ENCODE data around the gene TTLL9.
"Not testable (repeated sequence)": the region's sequence is repeated elsewhere in the genome, so short reads cannot be mapped to it uniquely, and the experiment has no call there.

The TTLL9 gene, protein sequence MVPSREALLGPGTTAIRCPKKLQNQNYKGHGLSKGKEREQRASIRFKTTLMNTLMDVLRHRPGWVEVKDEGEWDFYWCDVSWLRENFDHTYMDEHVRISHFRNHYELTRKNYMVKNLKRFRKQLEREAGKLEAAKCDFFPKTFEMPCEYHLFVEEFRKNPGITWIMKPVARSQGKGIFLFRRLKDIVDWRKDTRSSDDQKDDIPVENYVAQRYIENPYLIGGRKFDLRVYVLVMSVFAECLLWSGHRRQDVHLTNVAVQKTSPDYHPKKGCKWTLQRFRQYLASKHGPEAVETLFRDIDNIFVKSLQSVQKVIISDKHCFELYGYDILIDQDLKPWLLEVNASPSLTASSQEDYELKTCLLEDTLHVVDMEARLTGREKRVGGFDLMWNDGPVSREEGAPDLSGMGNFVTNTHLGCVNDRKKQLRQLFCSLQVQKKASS

DNA sequence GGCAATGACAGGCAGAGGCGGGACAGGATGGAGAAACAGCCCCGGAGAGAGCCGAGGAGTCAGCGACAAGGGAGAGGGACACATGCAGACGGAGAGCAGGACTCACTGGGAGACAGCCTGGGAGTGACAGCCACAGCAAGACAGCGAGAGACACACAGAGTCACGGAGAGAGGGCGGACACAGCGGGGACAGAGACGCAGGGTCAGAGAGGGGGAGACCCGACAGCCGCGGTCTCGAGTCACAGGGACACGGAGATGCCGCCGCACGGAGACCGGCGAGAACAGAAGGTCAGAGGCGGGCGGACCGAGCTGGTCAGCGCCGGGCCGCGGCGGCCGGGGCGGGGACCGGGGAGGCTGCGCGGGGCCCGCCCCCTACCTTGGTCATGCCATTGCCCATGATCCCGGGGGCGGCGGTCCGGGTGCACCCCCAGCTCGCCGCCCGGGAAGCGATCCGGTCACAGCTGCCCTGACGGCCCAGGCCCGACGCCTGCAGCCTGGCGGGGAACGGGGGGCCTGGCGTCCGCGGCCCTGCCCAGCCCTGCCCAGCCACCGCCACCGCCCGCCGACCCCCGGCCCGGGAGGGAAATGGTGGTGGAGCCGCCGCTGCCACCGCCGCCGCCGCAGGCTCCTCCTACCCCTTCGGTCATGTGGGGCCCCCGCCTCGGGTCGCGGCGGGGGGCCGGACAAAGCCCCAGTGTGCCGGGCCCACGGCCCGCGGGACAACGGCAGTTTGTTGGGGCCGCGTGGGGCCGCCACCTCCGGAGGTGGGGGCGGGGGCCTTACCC is at the start of gene TTLL9, which contains the start of gene DUSP15:
Gene TTLL9 (plus strand): TSS at position 693 of the 784 bp plus-strand sequence. CDS start 493 bp downstream, outside the sequence.
Gene DUSP15 (minus strand): TSS at position 586 of the 784 bp plus-strand sequence. CDS start 190 bp downstream, at position 396.
- DNase-seq, result peak; percentile 16

DNA sequence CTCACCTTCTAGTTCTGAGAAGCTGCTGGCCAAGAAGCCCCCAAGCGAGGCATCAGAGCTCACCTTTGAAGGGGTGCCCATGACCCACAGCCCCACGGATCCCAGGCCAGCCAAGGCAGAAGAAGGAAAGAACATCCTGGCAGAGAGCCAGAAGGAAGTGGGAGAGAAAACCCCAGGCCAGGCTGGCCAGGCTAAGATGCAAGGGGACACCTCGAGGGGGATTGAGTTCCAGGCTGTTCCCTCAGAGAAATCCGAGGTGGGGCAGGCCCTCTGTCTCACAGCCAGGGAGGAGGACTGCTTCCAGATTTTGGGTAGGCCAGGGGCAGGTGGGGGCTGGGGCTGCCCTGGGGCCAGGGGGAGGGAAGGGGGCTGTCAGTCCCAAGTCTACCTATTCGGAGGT is 49.0 kb upstream of the TTLL9 start:
- DNase-seq, result no peak

DNA sequence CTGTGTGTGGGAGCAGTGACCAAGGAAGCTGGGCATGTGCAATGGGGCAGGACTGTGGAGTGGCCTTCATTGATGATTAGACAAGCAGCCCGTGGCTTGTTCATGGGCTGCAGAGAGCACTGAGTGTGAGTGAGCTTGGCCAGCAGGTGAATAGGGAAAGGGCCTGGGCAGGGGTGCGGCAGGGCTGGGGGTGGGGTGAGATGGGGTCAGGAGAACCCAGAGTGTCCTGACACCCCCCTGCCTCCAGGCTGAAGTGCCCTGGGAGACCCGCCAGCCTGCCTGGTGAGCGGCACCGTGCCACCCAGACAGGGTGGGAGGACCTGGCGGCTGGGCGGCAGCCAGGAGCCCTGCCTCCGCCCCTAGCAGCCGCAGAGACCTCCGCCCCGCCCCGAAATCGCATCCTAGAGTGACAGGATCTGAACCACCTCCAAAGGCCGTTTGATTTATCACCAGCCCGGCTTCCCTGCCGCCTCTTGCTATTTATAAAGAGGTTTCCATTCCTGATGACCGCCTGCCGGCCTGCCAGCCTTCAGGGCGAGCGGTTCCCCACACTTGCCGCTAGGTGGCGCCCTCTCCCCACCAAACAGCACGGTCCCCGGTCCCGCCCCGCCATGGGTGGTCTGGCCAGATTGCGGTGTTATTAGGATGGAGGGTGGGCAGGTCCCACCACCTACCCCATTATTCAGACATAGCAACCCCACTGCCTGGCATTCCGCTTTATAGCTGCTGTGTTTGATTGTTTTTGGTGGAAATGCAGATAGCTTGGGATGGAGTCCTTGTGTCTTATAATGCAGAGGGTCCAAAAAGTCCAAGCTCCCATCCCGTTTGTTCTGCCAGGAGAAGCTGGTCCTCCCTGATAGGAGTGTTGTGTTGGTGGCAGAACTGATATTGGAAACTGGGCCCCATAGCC is 47.8 kb upstream of the TTLL9 start:
- peak; percentile 82 for DNase-seq

DNA sequence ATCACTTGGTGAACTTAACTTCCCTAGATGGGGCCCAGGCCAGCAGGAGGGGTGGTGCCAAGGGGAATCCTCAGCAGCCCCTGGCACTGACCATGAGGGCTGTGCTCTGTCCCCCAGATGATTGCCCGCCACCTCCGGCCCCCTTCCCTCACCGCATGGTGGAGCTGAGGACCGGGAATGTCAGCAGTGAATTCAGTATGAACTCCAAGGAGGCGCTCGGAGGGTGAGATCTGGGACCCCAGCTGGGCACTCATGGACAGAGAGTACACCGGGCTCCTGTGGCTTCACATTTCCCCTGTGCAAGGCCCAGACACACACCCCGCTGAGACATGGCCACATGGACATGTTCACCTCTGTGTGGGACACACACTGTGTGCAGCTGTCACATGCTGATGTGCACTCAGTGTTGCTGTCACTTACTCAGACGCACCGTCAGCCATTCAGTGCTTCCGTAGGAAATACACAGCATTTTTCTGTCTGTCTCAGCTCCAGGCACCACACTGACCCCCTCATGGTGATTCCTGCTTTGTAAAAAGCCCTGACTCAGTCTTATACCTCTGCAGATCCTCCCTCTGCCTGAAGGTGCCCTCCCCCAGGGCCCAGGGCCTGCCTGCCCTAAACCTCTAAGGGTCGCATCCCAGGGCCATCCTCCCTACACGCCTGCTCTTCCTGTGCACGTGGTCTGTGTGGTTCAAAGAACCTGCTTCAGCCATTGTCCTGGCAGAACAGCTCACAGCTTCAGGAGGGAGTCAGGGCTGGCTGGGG is 46.9 kb upstream of the TTLL9 start:
- no peak for DNase-seq

DNA sequence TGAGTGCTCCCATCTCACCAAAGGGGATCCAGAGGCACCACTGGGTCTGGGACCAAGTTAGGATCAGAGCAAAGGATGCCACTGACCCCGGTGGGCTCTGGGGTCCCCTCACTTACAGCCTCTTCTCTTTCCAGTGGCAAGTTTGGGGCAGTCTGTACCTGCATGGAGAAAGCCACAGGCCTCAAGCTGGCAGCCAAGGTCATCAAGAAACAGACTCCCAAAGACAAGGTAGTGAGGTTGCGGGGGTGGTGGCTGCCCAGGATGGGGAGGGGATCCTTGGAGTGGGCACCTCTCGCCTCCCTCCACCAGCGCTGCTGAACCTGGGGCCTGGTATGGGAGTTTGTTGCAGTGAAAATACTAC is 46.3 kb upstream of the TTLL9 start:
- DNase-seq, result no peak

DNA sequence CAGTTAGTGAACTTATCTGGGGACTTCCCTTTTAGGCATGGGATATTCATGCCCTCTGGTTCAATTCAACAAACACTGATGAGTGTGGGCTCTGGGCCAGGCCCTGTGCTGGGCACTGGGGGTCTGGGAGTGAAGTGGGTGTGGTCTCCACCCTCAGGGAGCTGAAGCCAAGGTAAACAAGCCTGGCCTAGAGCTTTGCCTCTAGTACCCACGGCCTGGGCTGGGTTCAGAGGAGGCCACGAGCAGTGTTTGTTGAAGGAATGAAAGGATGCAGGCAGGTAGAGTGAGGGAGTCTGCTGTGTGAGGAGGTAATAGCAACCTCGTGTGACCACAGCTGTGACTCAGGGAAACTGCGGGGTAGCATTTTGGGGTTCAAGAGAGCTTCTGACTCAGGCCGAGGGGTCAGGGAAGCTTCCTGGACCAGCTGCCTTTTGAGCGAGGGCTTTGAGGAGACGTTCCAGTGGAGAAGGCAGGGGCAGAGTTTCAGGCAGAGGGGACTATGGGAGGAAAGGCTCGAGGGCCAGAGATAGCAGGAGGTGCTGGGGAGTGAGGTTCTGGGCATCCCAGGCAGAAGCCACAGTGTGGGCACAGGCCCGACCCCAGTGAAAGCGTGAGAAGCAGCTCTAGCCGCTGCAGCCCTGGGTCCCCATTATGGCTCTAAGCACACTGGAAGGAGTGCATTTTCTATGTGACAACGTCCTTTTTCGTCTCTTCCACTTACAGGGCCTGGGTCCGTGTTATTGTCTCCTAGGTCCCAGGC is 45.7 kb upstream of the TTLL9 start:
- no peak for DNase-seq

DNA sequence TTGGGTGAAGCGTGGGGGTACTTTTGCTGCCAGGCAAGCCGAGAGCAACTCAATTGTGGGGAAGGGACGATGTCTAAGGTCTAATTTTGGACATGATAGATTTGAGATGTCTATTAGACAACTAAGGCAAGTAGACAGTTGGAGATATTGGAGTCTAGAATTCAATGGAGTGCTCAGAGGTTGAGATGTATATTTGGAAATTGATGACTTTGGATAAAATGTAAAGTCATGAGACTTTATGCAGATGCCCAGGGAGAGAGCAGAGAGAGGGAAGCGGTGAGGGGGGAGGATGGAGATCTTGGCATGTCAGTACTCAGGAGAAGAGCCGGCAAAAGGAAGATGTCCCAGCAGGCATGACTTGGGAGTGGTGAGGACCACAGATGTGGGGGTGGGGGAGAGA is 44.4 kb upstream of the TTLL9 start:
- DNase-seq, result no peak

DNA sequence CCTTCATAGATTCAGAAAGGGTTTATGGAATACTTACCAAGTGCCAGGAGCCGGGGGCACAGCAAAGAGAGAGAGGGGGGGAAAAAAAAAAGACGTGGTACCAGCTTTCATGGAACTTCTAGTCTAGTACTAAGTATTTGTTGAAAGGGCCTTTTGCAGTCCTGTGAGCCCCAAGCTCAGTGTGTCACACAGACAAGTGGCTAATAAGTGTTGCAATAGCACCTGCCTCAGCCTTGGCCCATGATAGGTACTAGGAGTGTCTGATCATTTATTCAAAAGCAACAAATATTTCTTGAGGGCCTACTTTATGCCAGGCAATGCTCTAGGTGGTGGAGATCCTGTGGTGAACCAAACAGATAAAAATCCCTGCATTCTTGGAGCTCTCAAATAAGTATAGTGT is 43.4 kb upstream of the TTLL9 start:
- DNase-seq, result no peak

DNA sequence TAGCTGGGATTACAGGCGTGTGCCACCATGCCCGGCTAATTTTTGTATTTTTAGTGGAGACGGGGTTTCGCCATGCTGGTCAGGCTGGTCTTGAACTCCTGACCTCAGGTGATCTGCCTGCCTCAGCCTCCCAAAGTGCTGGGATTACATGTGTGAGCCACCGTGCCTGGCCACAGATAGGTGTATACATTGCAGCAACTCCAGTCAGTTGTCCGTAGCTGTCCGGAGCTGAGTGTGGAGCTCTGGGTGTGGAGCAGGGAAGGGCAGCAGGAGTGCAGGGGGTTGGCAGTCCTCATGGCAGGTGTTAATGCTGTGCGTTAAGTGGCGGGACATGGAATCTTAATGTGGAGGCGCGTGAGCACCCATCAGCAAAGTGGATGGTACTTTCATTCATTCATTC is 42.4 kb upstream of the TTLL9 start:
- DNase-seq, result not testable (repeated sequence)

DNA sequence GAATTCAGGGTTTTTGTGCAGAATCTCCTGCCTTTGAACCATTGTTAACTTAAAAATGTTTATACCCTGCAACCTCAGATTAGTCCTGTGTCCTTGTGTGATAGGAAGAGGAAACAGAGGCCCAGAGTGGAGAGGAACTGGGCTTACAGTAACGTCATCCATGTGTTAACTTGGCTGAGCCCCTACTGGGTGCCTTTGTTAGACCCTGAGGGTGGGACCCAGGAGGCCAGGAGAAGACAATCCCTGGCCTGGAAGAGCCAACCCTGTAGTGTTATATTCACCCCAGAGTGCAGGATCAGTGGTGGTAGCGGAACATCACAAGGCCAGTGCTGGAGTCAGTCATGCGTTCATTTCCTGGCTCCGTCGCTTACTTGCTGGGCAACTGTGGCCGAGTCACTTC is 40.7 kb upstream of the TTLL9 start:
- no peak for DNase-seq

DNA sequence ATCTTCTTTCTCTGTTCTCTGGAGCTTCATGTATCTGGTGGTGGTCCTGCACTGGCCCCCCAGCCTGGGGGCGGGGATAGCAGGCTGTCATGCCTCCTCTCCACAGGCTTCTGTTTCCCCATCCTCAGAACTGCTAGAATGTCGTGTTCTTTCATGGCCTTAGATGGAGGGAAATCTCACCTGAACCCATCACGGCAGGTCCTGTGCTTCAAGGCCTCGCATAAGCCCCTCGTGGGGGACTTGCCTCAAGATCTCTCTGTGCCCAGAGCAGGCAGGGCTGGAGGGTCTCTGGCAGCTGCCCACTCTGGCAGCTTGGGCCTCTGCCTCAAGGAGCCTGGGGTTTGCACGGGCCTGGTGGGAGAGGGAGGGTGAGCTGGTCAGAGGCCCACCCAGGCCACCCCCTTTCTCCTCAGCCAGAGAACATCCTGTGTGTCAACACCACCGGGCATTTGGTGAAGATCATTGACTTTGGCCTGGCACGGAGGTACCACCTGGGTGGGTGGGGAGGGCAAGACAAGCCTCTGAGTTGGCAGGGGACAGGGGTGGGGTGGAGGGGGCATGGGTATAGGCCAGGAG is 39.9 kb upstream of the TTLL9 start:
- DNase-seq, result no peak

DNA sequence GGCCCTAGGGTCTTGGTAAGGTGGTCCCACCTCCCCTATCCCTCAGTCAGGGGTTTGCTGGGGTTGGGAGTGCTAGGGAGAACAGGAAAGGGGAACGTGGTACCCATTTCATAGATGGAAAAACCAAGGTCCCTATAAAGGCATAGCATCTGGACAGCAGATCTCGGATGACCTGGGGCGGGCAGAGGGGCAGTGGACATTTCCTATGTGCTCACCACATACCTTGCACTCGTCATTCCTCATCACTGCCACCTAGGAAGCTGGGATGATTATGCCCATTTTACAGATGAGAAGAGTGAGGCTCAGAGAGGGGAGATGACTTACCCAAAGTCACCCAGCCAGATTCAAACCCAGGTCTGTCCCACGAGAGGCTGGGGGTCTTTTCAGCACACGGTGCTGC is 39.2 kb upstream of the TTLL9 start:
- DNase-seq, result no peak

DNA sequence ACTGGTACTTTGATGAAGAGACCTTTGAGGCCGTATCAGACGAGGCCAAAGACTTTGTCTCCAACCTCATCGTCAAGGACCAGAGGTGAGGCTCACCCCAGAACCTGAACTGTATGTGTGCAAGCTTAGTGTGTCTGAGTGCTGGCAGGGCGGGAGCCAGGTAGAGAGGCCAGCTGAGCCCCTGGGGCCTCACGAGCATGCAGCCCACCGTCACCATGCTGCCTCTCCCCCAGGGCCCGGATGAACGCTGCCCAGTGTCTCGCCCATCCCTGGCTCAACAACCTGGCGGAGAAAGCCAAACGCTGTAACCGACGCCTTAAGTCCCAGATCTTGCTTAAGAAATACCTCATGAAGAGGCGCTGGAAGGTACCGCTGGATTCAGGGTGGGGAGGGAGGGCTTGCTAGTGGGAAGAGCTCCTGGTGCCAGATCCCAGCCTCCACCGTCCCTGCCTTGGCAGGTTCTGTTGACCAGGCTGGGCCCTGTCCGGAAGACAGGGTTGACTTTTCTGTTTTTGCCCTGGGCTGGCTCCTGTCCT is 38.6 kb upstream of the TTLL9 start:
- DNase-seq, result no peak

DNA sequence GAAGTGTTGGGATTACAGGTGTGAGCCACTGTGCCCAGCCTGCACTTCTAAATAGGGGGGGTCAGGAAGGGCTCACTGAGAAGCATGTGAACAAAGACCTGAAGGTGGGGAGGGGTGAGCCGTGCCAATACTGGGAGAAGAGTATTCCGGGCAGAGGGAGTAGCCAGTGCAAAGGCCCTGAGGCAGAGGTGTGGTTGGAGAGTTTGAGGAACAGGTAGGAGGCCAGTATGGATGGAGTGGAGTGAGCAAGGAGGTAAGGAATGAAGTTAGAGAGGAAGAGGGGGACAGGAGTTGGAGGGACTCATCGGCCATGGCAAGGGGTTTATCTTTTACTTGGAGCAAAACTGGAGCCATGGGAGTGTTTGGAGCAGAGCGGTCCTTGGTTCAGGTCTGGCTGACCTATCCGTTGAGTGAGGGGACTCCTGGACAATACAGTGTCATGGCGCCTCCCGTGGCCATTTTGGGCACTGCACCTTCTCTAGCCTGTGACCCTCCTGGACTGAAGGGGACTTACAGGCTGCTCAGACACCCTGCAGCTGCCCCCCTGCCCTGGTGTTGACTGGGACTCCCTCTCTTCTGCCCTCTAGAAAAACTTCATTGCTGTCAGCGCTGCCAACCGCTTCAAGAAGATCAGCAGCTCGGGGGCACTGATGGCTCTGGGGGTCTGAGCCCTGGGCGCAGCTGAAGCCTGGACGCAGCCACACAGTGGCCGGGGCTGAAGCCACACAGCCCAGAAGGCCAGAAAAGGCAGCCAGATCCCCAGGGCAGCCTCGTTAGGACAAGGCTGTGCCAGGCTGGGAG is 37.1 kb upstream of the TTLL9 start:
- peak; percentile 60 for DNase-seq

DNA sequence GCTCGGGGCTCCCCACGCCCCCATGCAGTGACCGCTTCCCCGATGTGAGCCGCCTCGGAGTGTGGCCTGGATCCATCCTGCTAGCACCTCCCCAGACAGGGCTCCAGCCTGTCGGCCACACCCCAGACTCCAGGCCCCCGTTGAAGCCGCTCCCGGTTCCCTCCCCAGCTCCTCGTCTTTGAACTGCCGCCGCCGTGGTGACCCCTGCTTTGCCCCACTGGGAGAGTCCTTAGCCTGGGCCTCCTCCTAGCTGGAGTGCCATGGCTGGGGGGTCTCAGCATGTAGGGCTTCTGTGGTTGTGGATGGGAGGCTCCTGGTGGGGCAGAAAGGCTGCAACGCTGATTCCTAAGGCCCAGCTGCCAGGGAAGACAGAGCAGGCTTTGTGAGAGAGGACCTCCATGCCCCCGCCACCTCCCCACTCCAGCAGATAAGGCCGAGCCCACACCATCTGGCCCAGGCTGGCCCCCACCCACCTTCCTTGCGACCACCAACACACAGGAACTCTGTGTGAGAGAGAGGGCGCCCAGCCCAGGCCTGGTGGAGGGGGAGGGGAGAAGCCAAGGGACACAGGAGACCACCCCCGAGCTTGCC is 36.4 kb upstream of the TTLL9 start:
- no peak for DNase-seq

DNA sequence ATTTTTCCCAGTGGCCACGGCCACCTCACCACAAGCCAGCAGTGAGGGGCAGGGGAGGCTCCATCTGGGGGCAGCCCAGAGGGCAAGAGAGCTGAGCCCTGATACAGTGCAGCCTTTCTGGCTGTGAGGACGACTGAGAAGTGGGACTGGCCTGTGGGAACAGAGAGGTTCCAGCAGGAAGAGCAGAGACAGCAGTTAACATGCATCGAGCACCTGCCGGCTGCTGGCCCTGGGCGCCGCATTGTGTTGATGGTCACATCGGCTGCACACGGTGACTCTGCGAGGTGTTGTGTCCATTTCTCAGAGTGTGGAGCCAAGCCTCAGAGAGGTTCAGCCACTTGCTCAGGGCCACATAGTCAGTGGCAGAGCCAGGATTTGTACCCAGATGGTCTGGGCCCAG is 34.9 kb upstream of the TTLL9 start:
- no peak for DNase-seq

DNA sequence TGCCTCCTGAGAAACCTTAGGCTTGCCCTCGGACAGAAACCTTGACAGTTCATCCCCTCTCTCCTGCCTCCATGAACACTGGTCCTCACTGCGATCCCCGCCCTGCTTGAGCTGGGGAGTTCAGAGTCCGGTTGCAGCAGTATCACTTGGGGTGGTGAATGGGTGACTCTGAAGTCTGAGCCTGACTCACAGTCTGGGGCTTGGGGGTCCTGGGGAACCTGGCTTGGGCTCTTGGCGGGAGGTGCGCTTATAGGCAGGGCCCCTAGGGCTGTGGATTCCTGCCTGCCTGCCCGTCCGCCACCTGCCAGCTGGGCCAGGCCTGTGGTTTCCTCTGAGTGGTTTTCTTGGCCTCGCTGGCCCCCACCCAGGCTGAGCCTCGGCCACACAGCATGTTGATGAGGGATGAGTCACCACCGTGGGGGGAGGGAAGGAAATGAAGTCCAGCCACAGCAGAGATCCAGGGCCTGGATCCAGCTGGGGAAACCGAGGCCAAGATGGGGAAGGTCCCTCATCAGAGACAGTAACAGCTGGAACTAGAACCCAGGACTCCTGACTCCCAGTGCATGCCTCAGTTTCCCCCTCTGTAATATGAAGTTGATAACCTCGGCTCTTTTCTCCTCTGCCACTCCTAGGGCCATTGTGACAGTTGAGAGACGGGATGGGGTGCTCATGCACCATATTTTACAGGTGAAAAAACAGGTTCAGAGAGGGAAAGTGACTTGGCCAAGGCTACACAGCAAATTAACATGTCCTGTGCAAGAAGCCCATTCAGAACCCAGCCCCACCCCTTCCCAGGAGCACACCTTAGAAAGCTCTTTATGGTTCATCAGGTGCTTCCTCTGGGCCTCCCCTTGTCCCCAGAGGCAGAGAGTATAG is 34.2 kb upstream of the TTLL9 start:
- peak; percentile 27 for DNase-seq

DNA sequence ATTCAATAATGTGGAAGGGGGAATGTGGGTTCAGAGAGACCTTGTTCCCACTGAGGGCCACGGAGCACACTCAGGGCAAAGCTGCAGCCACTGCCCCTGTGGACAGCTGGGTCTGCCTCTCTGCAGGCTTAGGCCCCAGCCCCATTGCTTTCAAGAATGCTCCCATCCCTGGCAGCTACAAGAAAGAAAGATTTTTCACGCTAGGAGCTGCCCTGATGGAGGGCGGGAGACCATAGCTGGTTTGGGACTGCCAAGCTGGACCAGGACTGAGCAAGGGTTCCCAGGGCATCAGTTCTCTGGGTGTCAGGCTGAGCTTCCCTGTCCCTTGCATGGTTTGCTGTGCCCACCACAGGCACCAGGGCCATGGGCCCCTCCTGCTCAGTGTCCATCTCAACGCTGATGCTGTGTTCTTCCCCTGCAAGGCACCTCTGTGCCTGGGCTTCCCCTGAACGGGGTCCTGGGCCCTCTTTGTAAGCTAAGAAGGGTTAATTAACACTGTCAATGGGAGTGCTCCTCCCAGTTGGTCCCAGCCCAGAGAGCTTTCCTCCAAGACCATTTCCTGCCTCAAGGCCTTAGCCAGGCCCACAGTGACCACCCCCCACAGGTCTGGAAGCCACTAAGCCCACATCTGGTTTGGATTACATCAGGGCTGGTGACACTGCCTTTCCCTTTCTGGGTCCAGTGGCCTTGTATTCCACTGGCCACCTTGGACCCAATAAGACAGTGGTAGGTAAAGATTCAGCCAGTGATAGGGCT is 33.4 kb upstream of the TTLL9 start:
- DNase-seq, result no peak
